Activated T-helper 1 cell treated with Interleukin-2 at 50 U/mL for 16 hours (primary cell): ENCODE data around the gene ADNP.
"Not testable (repeated sequence)": the region's sequence is repeated elsewhere in the genome, so short reads cannot be mapped to it uniquely, and the experiment has no call there.

ENCODE experiments used
- DNase-seq: peaks from one replicate; pipeline ENCODE4 v3.0.0-alpha.2; 2020; ENCODE audit warnings: low read depth

The ADNP gene

GRCh38 chr20:50931306-50932015 is at the start of gene ADNP:
ADNP (minus strand) TSS chr20:50931437; CDS start chr20:50903996, 27,441 bp downstream.
- peak; percentile 77 for DNase-seq

GRCh38 chr20:50980071-50980681 is 48.9 kb upstream of the ADNP start:
- DNase-seq = no peak

GRCh38 chr20:50978533-50978932 is 47.3 kb upstream of the ADNP start:
- not testable (repeated sequence) for DNase-seq

- DNase-seq = no peak
These were observed 46.1 kb upstream of the ADNP start for GRCh38 chr20:50977066-50978021.

- no peak for DNase-seq
These were observed 44.6 kb upstream of the ADNP start for GRCh38 chr20:50975701-50976330.

- no peak for DNase-seq
These were observed 38.7 kb upstream of the ADNP start for GRCh38 chr20:50969912-50970311.

- DNase-seq = no peak
These were observed 38.2 kb upstream of the ADNP start for GRCh38 chr20:50969435-50969834.

GRCh38 chr20:50968289-50968688 is 37.1 kb upstream of the ADNP start:
- no peak for DNase-seq

GRCh38 chr20:50967586-50967985 is 36.3 kb upstream of the ADNP start:
- DNase-seq = no peak

- DNase-seq = no peak
These were observed 28.4 kb upstream of the ADNP start for GRCh38 chr20:50959543-50960126.

GRCh38 chr20:50958615-50959542 is 27.6 kb upstream of the ADNP start, which contains the start of gene MOCS3:
MOCS3 (plus strand) TSS chr20:50958818; CDS start chr20:50958843, 25 bp downstream.
- DNase-seq = peak; percentile 71

GRCh38 chr20:50957798-50958614 is 26.8 kb upstream of the ADNP start, which contains the start of gene DPM1:
DPM1 (minus strand) TSS chr20:50958532; CDS start chr20:50958523, 9 bp downstream.
- peak; percentile 76 for DNase-seq

- no peak for DNase-seq
These were observed 26.0 kb upstream of the ADNP start for GRCh38 chr20:50957276-50957675.

GRCh38 chr20:50953821-50954220 is 22.6 kb upstream of the ADNP start:
- DNase-seq = no peak

GRCh38 chr20:50953196-50953595 is 22.0 kb upstream of the ADNP start:
- DNase-seq = no peak

GRCh38 chr20:50948132-50948785 is 17.0 kb upstream of the ADNP start:
- no peak for DNase-seq

GRCh38 chr20:50943069-50943468 is 11.8 kb upstream of the ADNP start:
- no peak for DNase-seq

- DNase-seq = no peak
These were observed 2.4 kb upstream of the ADNP start for GRCh38 chr20:50933589-50933988.

- DNase-seq = no peak
These were observed 1.5 kb upstream of the ADNP start for GRCh38 chr20:50932691-50933280.
